ENCODE results near the gene FAM149B1.

DNA sequence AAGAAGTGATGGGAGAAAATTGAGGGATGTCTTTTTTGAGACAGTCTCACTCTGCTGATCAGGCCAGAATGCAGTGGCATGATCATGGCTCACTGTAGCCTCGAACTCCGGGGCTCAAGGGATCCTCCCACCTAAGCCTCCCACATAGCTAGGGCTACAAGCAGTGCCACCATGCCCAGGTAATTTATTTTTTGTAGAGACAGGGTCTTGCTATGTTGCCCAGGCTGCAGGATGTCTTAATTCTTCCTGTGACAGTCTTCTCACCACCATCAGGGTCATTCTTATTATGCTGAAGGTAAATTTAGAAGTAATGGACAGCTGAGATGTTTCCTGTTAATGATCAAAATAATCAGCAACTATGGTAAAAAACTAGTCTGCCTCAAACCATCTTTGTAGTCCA is 72.0 kb downstream of the FAM149B1 start:
- TF ChIP-seq CTCF (conservative IDR thresholded peaks at IDR 0.05; ENCODE audit: low read depth, low read length) (no peak), EZH2 (IDR thresholded peaks at IDR 0.05; ENCODE audit: borderline replicate concordance, low read depth, low read length, poor library complexity, severe bottlenecking) (no peak)
